ENCODE measurements around the gene CCNY. TPM values are rescaled to one million over a fixed set of nuclear protein-coding genes. Genes with fewer than 3 reads are reported as not detected.
A peak's percentile ranks its signal among the peaks of the same experiment; 100 is the strongest.

CCNY gene
- total and polyA plus RNA-seq, 2 of the 13 experiments (the other 11 are each of a cell fraction or from before 2014, with no cell fraction given), result 48.2 to 54.7 TPM

DNA sequence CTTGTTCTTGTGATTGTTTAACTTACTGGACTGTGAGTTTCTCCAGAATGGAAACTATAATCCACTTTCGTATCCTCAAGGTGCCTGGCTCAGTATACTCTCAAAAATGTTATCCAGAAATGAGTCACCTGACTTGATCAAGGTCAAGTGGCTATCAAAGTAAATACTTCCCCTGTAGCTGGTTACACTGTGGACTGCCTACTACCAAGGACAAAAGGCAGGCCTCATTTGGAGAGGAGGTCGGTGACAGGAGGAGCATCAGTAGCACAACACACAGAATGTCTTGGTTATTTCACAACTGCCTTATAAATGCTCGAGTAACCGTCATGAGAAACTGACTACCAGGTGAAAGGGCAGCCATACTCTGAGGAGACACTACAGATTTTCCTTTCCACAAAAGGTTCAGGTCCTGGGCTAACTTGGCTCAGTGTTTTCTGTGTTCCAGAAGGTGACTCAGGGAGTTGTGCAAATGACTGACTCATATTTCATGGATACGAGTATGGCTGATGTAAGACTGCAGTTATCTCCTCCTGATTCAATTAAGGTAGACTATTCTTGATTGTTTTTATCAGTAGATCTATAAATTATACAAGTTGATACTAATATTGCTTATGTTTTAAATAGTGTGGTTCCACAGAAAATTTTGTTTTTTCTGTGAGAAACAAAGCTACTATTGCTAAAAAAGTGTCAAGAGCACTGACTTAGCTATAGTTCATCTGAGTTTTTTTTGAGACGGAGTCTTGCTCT, 4.2 kb upstream of the CCNY start:
- Histone ChIP-seq H3K27ac (ENCODE audit: extremely low read length, insufficient read depth, low read length) (peak overlapping the region; percentile 50), H3K4me2 (ENCODE audit: low read depth, low read length) (peak overlapping the region; percentile 51), H3K9me3 (ENCODE audit: low read length) (no peaks in the 10 kb centered on the region), H3K4me1 (ENCODE audit: insufficient read depth, low read length) (peaks cover 51% of the 10 kb centered on the region), H3K4me3 (replicated peaks in 1 of 3; ENCODE audit: insufficient read depth in 1 of 3, low read depth in 2 of 3, low read length in 3 of 3) (no peak overlapping the region), H3K27me3 (ENCODE audit: control insufficient read depth in 1 of 2, insufficient read depth in 2 of 2, low read length in 2 of 2) (no peaks in the 10 kb centered on the region; a peak in 2 of 5 replicates), H3K79me2 (ENCODE audit: insufficient read depth, low read length) (peaks cover 42% of the 10 kb centered on the region), H2AFZ (ENCODE audit: low read length) (no peak overlapping the region), H3K36me3 (replicated peaks in 1 of 2; ENCODE audit: control insufficient read depth in 1 of 2, insufficient read depth in 2 of 2, low read length in 2 of 2) (no peaks in the 10 kb centered on the region), H4K20me1 (ENCODE audit: insufficient read depth, low read length) (peaks cover 11% of the 10 kb centered on the region), H3K9ac (ENCODE audit: insufficient read depth, low read depth, low read length) (peak overlapping the region; percentile 19; the same call in 1 of the 2 replicates)
- BruUV-seq (replicated peaks), result no TSS peak
- peak; percentile 80 for FAIRE-seq
- POLR2A ChIA-PET, result interaction anchor here (1.5 to 2.6 kb wide), 2 partner anchors 33 to 206 kb away, joined by 5 to 13 read pairs; no protein-coding TSS in a partner anchor
- peak; percentile 66 for DNase-seq (ENCODE audit: low spot score)
- intact Hi-C loops (cut with micrococcal nuclease; ENCODE audit: unreplicated experiment) (loop anchor here (5.0 to 10.0 kb wide), 2 partner anchors 65 to 97 kb away; no protein-coding TSS in a partner anchor), in situ Hi-C loops (cut with HindIII; ENCODE audit: extremely low pct_ligation_motif_present, low pct_unique_long_range_greater_than_20kb) (no loop called here)
- CTCF ChIA-PET (ENCODE audit: low intra/inter-chr PET ratio, low total read pairs), result no interaction called here
- peak; percentile 25; the same call in 2 of the 3 replicates for ATAC-seq
- WGBS (ENCODE audit: low lambda C conversion rate), result 33% methylated on average over 6 of the region's 6 CpGs
- no peak for TF ChIP-seq ZNF180 (CRISPR knock-in tag; IDR thresholded peaks at IDR 0.05; ENCODE audit: borderline replicate concordance, low read depth)
- no peak for TF ChIP-seq ZBTB1 (CRISPR knock-in tag; IDR thresholded peaks at IDR 0.05; ENCODE audit: borderline replicate concordance)
- TF ChIP-seq FOXA3 (CRISPR knock-in tag; IDR thresholded peaks at IDR 0.05), result 0 out of 2 replicates have a peak, but pooled peaks have one; percentile 7
- 0 out of 2 replicates have a peak, but pooled peaks have one; percentile 27 for TF ChIP-seq ZSCAN9 (CRISPR knock-in tag; IDR thresholded peaks at IDR 0.05; ENCODE audit: borderline replicate concordance)
- TF ChIP-seq ZNF772 (CRISPR knock-in tag; IDR thresholded peaks at IDR 0.05), result 0 out of 2 replicates have a peak, but pooled peaks have one; percentile 21
- TF ChIP-seq NFE2 (CRISPR knock-in tag; IDR thresholded peaks at IDR 0.05), result peak; percentile 64; the same call in 1 of the 2 replicates
- peak; percentile 60; the same call in 1 of the 2 replicates for TF ChIP-seq IRF2 (CRISPR knock-in tag; IDR thresholded peaks at IDR 0.05)
- peak; percentile 14; the same call in 1 of the 2 replicates for TF ChIP-seq GABPB1 (CRISPR knock-in tag; IDR thresholded peaks at IDR 0.05)
- TF ChIP-seq RFXAP (CRISPR knock-in tag; IDR thresholded peaks at IDR 0.05; ENCODE audit: borderline replicate concordance), result no peak
- no peak for TF ChIP-seq SOX6 (IDR thresholded peaks at IDR 0.05)
- 0 out of 2 replicates have a peak, but pooled peaks have one; percentile 42 for TF ChIP-seq SOX6 (CRISPR knock-in tag; IDR thresholded peaks at IDR 0.05)
- no peak for TF ChIP-seq ZNF83 (CRISPR knock-in tag; IDR thresholded peaks at IDR 0.05; ENCODE audit: borderline replicate concordance)
- TF ChIP-seq ATF3 (CRISPR knock-in tag; IDR thresholded peaks at IDR 0.05), result peak; percentile 81
- TF ChIP-seq HNF4A (CRISPR knock-in tag; IDR thresholded peaks at IDR 0.05), result 0 out of 2 replicates have a peak, but pooled peaks have one; percentile 8
- TF ChIP-seq FOXA1 (IDR thresholded peaks at IDR 0.05), result no peak
- TF ChIP-seq FOXA1 (CRISPR knock-in tag; IDR thresholded peaks at IDR 0.05), result peak; percentile 7; the same call in 1 of the 2 replicates
- TF ChIP-seq EP300 (IDR thresholded peaks at IDR 0.05; ENCODE audit: low read depth in 2 of 2, low read length in 2 of 2), result peak in 1 of 2 experiments; percentile 43; a peak in 1 of 4 replicates
- no peak for TF ChIP-seq EP300 (CRISPR knock-in tag; IDR thresholded peaks at IDR 0.05; ENCODE audit: borderline replicate concordance)
- TF ChIP-seq TCF7 (IDR thresholded peaks at IDR 0.05; ENCODE audit: low read depth), result no peak
- peak; percentile 37 for TF ChIP-seq TEAD3 (CRISPR knock-in tag; optimal IDR thresholded peaks at IDR 0.05; ENCODE audit: borderline replicate concordance)
- TF ChIP-seq ZMYM4 (CRISPR knock-in tag; IDR thresholded peaks at IDR 0.05), result 0 out of 2 replicates have a peak, but pooled peaks have one; percentile 16
- no peak for TF ChIP-seq SOX13 (IDR thresholded peaks at IDR 0.05)
- TF ChIP-seq SOX13 (CRISPR knock-in tag; conservative IDR thresholded peaks at IDR 0.05 in 1 of 2, IDR thresholded peaks at IDR 0.05 in 1 of 2), result peak in 1 of 2 experiments; percentile 29; a peak in 1 of 4 replicates
- TF ChIP-seq, protein P1, sequence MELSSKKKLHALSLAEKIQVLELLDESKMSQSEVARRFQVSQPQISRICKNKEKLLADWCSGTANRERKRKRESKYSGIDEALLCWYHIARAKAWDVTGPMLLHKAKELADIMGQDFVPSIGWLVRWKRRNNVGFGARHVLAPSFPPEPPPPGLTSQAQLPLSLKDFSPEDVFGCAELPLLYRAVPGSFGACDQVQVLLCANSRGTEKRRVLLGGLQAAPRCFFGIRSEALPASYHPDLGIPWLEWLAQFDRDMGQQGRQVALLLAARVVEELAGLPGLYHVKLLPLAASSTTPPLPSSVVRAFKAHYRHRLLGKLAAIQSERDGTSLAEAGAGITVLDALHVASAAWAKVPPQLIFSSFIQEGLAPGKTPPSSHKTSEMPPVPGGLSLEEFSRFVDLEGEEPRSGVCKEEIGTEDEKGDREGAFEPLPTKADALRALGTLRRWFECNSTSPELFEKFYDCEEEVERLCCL (CRISPR knock-in tag; IDR thresholded peaks at IDR 0.05; ENCODE audit: borderline replicate concordance), result no peak
- TF ChIP-seq RORA (CRISPR knock-in tag; IDR thresholded peaks at IDR 0.05), result no peak
- TF ChIP-seq RAD21 (CRISPR knock-in tag; IDR thresholded peaks at IDR 0.05), result peak; percentile 11; the same call in 1 of the 2 replicates

All from HepG2 (cell line).